HG03342 (cell line): ENCODE measurements around the gene GNAT3.

ENCODE experiments used
- ATAC-seq: cut with Tn5 transposase; IDR thresholded peaks from one replicate; pipeline ENCODE4 v1.9.1; 2021; ENCODE audit warnings: mild to moderate bottlenecking, moderate library complexity; ENCODE audit not compliant: unreplicated experiment

Gene GNAT3

GRCh38 chr7:80505900-80506500, 5.9 kb downstream of the GNAT3 start:
- no peak for ATAC-seq

- no peak for ATAC-seq
These were observed 11.5 kb downstream of the GNAT3 start for GRCh38 chr7:80500325-80500724.

GRCh38 chr7:80499350-80499953, 12.4 kb downstream of the GNAT3 start:
- ATAC-seq = no peak

GRCh38 chr7:80498481-80499349, 13.1 kb downstream of the GNAT3 start:
- no peak for ATAC-seq

GRCh38 chr7:80496586-80496985, 15.3 kb downstream of the GNAT3 start:
- ATAC-seq = no peak

- no peak for ATAC-seq
These were observed 18.6 kb downstream of the GNAT3 start for GRCh38 chr7:80493121-80493849.

- no peak for ATAC-seq
These were observed 20.4 kb downstream of the GNAT3 start for GRCh38 chr7:80491462-80491861.

- ATAC-seq = no peak
These were observed 23.0 kb downstream of the GNAT3 start for GRCh38 chr7:80488851-80489370.

- no peak for ATAC-seq
These were observed 23.5 kb downstream of the GNAT3 start for GRCh38 chr7:80488406-80488805.

- no peak for ATAC-seq
These were observed 26.1 kb downstream of the GNAT3 start for GRCh38 chr7:80485721-80486120.

- no peak for ATAC-seq
These were observed 28.9 kb downstream of the GNAT3 start for GRCh38 chr7:80482950-80483349.

- ATAC-seq = no peak
These were observed 30.5 kb downstream of the GNAT3 start for GRCh38 chr7:80481196-80481884.

- no peak for ATAC-seq
These were observed 31.3 kb downstream of the GNAT3 start for GRCh38 chr7:80480566-80480965.

GRCh38 chr7:80478683-80479082, 33.2 kb downstream of the GNAT3 start:
- ATAC-seq = no peak

- ATAC-seq = no peak
These were observed 35.8 kb downstream of the GNAT3 start for GRCh38 chr7:80476035-80476434.

- ATAC-seq = no peak
These were observed 36.5 kb downstream of the GNAT3 start for GRCh38 chr7:80475383-80475782.

- ATAC-seq = no peak
These were observed 38.1 kb downstream of the GNAT3 start for GRCh38 chr7:80473751-80474150.

- no peak for ATAC-seq
These were observed 39.2 kb downstream of the GNAT3 start for GRCh38 chr7:80472491-80473200.

GRCh38 chr7:80468931-80469714, 42.7 kb downstream of the GNAT3 start:
- ATAC-seq = no peak
